Astrocyte (in vitro differentiated cells and primary cell): Measurements from ENCODE around the gene ZGRF1.

ENCODE experiments used
- EZH2 ChIP-seq: IDR thresholded peaks from 2 replicates; pipeline ENCODE4 v1.6.1; 2012; ENCODE audit warnings: mild to moderate bottlenecking, low read length, inconsistent platforms; ENCODE audit not compliant: insufficient read depth
- TF ChIP-seq, protein P1 (sequence below): IDR thresholded peaks from 2 replicates; pipeline ENCODE4 v1.5.1; 2011; ENCODE audit warnings: low read depth, mild to moderate bottlenecking, inconsistent platforms, low read length, moderate library complexity; ENCODE audit not compliant: insufficient read depth

- TF ChIP-seq, protein P1, sequence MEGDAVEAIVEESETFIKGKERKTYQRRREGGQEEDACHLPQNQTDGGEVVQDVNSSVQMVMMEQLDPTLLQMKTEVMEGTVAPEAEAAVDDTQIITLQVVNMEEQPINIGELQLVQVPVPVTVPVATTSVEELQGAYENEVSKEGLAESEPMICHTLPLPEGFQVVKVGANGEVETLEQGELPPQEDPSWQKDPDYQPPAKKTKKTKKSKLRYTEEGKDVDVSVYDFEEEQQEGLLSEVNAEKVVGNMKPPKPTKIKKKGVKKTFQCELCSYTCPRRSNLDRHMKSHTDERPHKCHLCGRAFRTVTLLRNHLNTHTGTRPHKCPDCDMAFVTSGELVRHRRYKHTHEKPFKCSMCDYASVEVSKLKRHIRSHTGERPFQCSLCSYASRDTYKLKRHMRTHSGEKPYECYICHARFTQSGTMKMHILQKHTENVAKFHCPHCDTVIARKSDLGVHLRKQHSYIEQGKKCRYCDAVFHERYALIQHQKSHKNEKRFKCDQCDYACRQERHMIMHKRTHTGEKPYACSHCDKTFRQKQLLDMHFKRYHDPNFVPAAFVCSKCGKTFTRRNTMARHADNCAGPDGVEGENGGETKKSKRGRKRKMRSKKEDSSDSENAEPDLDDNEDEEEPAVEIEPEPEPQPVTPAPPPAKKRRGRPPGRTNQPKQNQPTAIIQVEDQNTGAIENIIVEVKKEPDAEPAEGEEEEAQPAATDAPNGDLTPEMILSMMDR, result no peak
- no peak for TF ChIP-seq EZH2
Measured at GRCh38 chr4:112517911-112518310, 118.8 kb downstream of the ZGRF1 start.
